NCI-H2196 (cell line): ENCODE measurements around the gene ZNF792.
"Not testable (repeated sequence)": the region's sequence is repeated elsewhere in the genome, so short reads cannot be mapped to it uniquely, and the experiment has no call there.

ENCODE experiments used
- DNase-seq: peaks from one replicate; lab custom pipeline; 2025; ENCODE audit not compliant: unreplicated experiment; lab: John Stamatoyannopoulos, UW

ZNF792 gene

GRCh38 chr19:34998777-34999497 is 34.9 kb upstream of the ZNF792 start:
- DNase-seq = no peak

- DNase-seq = not testable (repeated sequence)
Observed at GRCh38 chr19:34998224-34998623, 34.2 kb upstream of the ZNF792 start.

- DNase-seq = no peak
Observed at GRCh38 chr19:34997071-34997617, 33.1 kb upstream of the ZNF792 start.

GRCh38 chr19:34995551-34995950 is 31.5 kb upstream of the ZNF792 start:
- DNase-seq = no peak

GRCh38 chr19:34994643-34995541 is 30.9 kb upstream of the ZNF792 start:
- DNase-seq = peak; percentile 78

GRCh38 chr19:34994286-34994642 is 30.2 kb upstream of the ZNF792 start:
- no peak for DNase-seq

GRCh38 chr19:34992582-34992981 is 28.6 kb upstream of the ZNF792 start:
- DNase-seq = not testable (repeated sequence)

- no peak for DNase-seq
Observed at GRCh38 chr19:34991542-34992333, 27.7 kb upstream of the ZNF792 start.

GRCh38 chr19:34990578-34991192 is 26.7 kb upstream of the ZNF792 start:
- no peak for DNase-seq

- no peak for DNase-seq
Observed at GRCh38 chr19:34989298-34989697, 25.3 kb upstream of the ZNF792 start.

- DNase-seq = no peak
Observed at GRCh38 chr19:34988119-34988518, 24.1 kb upstream of the ZNF792 start.

GRCh38 chr19:34985249-34986022 is 21.4 kb upstream of the ZNF792 start:
- no peak for DNase-seq

GRCh38 chr19:34984287-34984686 is 20.3 kb upstream of the ZNF792 start:
- no peak for DNase-seq

GRCh38 chr19:34983786-34984185 is 19.8 kb upstream of the ZNF792 start:
- DNase-seq = no peak

- DNase-seq = no peak
Observed at GRCh38 chr19:34982275-34982674, 18.2 kb upstream of the ZNF792 start.

- no peak for DNase-seq
Observed at GRCh38 chr19:34979819-34980640, 16.0 kb upstream of the ZNF792 start.

- no peak for DNase-seq
Observed at GRCh38 chr19:34976611-34977010, 12.6 kb upstream of the ZNF792 start.

- DNase-seq = no peak
Observed at GRCh38 chr19:34975056-34975455, 11.0 kb upstream of the ZNF792 start.

GRCh38 chr19:34974646-34975045 is 10.6 kb upstream of the ZNF792 start:
- no peak for DNase-seq
